ENCODE data around the gene TTC39B. TPM values are rescaled to one million over a fixed set of nuclear protein-coding genes. Genes with fewer than 3 reads are reported as not detected.

The TTC39B gene
- polyA plus RNA-seq, 4 donors: 8.2 to 9.8 (median 8.3) TPM

DNA sequence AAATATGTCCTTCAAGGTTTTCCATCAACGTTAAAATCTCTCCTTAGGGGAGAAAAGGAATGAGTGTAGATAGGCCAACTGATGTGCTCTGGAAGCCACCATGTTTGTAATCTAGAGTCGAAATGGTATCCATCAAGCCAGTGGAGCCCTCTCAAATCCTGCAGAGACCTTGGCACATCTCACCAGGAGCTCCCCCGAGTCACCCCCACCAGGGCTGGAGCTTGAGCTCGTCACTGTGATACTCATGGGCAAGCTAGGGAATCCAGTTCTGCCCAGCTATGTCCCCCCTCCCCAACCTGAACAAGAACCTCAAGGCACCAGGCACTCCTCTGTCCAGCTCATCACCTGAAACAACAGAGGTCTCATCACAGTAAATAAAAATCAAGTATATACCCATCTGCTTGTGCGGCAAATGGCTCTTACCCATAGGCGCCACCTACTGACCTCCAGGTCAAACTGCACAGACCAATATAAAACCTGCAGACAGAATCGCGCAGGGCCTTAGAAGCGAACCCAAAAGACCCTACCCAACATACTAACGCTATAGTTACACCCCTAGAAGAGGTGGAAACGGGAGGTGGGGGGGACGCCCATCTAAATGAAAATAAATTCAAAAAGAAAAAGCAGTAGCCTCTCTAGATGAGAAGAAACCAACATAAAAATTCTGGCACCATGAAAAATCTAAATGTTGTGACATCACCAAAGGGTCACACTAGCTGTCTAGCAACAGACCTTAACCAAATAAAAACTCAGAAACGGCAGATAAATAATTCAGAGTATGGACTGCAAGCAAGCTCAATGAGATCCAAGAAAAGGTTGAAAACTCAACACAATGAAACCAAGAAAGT, 75.0 kb downstream of the TTC39B start:
- no peak for DNase-seq (ENCODE audit: low read depth in 4 of 4, low spot score in 3 of 4)

DNA sequence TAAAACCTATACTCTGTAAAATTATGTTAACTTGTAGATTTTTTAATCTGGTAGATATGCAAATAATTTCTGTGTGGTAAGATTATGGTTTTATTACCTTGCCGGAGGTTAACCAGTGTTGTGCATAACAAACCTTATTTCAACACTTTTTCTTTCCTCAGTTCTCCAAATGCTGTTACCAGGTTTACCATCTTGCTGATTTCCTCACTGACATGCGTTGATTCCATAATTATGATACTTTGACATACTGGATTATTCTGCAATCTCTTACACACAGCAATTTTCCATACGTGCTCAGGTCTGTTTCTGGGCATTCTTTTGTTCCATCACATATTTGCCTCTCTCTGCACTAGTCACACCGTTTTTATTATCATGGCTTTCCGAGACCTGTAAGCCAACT, 77.6 kb downstream of the TTC39B start:
- DNase-seq (ENCODE audit: low read depth in 4 of 4, low spot score in 3 of 4): no peak

DNA sequence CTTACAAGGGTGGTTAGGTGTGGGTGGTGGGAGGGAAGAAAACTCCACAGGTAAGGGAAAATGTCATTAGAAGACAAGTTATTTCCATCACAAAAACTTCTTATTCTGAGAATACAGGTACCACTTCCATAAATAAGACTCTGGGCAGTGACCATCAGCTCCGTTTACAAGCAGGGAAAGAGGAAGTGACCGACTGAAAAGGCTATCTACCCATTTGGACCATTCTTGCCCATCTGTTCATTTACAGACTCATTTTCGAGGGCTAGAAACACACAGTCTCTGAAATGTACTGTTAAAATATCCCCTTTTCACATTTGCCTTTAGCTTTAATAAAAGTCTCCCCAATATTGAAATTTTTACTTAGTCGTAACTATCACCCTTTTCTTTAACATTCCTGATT, 79.5 kb downstream of the TTC39B start:
- DNase-seq (ENCODE audit: low read depth in 4 of 4, low spot score in 3 of 4): no peak

DNA sequence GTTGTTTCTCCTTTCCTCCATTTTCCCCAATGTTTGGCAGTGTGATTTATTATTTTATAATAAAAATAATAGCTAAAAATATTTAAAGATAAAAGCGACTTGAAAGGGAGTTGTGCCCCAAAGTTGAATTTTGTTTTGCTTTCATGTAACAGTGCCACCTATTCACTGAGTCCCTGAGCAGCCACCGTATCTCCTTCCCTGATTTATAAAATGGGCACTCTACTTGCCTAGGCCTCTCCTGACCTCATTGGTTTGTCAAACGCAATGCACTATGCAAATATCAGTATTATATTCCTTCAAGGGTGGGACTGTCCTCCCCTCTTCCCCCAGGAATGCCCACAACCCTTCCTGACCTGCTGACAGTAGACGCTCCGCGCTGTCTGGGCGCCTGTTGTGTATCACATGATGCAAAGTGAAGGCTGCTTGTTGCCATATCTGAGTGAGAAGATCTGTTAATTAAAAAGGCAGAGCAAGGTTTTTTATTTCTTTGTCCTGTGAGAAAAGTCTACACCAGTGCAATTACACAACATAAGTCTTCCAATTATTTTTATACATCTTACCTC, 81.4 kb downstream of the TTC39B start:
- no peak for DNase-seq (ENCODE audit: low read depth in 4 of 4, low spot score in 3 of 4)

DNA sequence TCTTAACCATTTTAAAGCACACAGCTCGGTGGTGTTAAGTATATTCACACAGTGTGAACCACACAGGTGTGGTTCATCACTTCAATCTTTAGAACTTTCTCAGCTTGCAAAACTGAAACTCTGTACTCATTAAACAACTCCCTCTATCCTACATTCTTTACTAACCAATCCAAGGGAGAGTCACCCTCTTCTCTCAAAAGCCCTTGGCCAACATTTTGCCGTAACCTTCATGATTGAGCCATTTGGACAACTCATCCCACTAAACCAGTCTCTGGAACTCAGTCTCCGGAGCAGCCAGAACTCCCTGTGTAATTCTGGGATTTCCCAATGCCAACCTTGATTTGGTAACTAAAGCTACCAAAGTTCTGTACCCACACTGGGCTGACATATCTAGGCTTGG, 84.7 kb downstream of the TTC39B start:
- DNase-seq (ENCODE audit: low read depth in 4 of 4, low spot score in 3 of 4): no peak

DNA sequence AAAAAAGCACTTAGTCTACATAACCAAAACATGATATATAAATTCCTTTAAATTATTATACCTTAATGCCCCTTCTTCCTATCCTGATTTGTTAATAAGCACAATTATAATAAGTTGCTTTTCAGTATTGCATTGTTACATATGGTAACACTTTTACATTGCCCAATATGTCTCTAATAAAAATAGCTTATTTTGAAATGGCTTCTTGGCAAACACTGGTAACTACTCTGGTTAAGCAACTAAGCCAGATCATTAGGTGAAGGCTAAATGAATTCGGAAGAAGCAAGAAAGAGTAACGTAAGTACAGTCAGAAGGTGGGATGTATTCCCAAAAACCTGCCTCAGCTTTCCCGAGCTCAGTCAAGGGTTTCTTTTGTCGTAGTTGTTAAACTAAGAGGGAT, 85.3 kb downstream of the TTC39B start:
- no peak for DNase-seq (ENCODE audit: low read depth in 4 of 4, low spot score in 3 of 4)

DNA sequence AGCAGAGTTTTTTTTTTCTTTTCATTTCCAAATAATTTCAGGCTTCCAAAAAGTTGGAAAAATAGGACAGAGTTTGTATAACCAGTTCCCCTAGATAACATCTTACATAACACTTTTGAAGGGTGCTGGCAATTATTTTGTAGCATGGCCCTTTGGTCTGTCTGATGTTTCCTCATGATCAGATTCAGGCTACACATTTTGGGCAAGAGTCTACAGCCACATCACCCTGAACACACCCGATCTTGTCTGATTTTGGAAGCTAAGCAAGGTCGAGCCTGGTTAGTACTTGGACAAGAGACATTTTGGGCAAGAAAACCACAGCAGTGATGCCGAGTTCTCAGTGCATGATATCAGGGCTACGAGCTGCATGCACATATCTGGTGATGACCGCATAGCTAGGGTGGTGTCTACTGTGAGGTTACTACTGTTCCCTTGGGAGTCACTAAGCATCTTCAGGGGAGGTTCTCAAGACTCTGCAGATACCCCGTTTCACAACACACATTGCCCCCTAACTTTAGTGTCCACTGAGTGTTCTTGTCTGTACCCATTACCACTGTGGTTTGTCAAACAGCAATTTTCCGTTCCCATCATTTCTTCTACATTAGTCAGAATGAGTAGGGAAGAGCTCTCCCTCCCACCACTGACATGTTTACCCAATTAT, 86.2 kb downstream of the TTC39B start:
- DNase-seq (ENCODE audit: low read depth in 4 of 4, low spot score in 3 of 4): no peak

DNA sequence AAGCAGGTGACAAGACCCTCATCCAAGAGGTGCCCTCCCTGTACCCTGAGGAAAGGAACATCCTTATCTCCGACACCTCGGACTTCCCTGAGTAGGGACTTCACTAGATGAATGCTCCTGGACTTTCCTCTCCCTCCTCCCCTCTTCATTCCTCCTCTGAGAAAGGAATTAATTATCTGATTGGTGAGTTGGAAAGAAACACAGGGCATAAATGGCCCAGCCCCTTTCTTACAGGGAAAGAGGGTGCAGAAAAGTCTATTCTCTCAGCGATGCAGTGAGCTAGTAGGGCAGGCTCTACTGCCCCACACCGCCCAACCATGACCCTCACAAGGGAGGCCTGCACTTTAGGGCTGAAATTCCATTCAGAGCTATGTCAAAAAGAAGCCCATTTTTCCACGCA, 87.5 kb downstream of the TTC39B start:
- DNase-seq (ENCODE audit: low read depth in 4 of 4, low spot score in 3 of 4): peak in 1 of 4 donors; percentile 27

DNA sequence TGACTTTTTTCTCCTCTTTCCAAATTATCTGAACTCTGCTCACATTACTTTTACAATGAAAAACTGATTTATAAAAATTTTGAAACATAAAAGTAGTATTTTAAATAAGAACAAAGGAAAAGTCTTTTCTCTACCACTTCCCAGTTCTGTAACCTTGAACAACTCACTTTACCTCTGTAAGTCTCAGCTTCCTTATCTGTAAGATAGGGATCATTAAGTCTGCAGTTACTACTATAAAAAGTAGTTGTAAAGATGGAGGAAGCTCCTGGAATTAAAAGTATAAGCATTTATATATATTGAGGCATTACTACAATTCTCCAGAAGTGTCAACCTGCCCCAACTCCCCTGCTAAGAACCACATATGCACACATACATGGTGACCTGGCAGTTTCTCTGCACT, 88.0 kb downstream of the TTC39B start:
- no peak for DNase-seq (ENCODE audit: low read depth in 4 of 4, low spot score in 3 of 4)

DNA sequence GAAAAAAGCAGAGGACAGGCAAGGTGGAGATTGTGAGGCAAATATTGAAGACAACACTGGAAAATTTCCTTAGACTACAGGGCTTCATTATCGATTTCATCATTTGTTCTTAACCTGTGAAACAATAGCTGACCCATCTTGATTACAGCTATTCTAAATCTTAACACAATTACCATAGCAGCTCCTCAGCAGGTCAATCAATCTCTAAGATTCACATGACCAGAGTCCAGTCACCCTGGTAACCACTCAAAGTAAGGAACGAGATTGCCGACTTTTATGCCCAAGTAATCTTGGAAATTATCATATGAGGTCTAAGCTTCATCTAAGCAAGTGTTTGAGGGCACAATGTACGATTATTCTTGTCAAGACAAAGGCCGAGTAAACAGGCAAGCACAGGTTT, 93.8 kb downstream of the TTC39B start:
- DNase-seq (ENCODE audit: low read depth in 4 of 4, low spot score in 3 of 4): no peak

DNA sequence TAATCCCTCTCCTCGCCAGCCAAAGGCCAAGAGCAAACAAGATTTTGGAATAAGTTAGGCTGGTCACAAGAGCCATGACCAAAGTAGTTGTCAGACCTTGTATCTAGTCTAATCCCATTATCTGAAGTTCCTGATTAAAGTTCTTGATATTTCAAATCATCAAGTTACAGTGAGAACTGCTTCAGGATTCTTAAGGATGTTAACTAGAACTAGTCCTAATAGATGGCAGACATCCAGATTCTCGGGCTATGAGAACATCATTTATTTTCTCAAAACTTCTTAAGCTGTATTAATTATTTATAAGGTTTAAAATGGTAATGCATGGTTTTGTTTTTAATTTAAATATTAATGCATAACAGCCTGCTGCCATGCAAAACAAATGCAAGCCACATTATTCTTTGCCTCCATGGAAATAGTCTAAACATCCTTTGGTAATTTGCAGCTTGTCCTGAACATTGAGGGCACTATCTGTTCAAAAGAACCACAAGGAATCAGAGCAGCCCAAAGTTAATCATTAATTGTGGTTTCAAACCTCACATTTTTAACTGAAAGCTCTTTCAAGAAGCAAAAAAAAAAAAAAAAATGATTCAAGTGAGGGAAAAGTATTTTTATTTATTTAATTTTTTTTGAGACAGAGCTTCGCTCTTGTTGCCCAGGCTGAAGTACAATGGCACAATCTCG, 95.1 kb downstream of the TTC39B start:
- DNase-seq (ENCODE audit: low read depth in 4 of 4, low spot score in 3 of 4): no peak

DNA sequence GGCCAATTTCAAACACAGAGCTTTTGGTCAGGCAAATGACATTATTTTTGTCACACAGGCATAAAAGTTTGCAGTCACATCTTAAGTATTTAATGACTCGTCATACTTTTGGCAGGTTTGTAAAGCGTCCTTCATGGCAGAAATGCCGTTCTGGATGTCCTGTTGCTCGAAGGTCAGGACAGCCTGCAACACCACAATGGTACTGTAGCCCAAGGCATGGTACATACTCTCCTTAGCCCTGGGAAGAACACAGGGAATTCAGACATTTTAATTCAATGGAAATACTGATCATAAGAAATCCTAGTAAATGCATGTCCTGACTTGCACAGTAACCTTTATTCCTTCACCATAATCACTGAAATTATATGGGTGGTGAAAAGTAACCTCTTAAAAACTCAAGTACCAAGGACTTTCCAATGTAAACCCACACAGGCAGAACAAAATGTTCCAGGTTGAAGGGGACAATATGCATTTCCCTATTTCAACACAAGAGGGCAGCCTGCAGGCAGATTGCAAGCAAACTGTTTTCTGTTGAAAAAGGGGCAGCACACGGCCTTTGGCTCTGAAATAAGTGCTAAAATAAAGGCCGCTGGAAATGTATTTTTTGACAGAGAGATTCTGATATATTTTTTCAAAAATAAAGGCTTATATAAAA, 95.7 kb downstream of the TTC39B start:
- peak; percentile 47 to 72 (median 66) for DNase-seq (ENCODE audit: low read depth in 4 of 4, low spot score in 3 of 4)

DNA sequence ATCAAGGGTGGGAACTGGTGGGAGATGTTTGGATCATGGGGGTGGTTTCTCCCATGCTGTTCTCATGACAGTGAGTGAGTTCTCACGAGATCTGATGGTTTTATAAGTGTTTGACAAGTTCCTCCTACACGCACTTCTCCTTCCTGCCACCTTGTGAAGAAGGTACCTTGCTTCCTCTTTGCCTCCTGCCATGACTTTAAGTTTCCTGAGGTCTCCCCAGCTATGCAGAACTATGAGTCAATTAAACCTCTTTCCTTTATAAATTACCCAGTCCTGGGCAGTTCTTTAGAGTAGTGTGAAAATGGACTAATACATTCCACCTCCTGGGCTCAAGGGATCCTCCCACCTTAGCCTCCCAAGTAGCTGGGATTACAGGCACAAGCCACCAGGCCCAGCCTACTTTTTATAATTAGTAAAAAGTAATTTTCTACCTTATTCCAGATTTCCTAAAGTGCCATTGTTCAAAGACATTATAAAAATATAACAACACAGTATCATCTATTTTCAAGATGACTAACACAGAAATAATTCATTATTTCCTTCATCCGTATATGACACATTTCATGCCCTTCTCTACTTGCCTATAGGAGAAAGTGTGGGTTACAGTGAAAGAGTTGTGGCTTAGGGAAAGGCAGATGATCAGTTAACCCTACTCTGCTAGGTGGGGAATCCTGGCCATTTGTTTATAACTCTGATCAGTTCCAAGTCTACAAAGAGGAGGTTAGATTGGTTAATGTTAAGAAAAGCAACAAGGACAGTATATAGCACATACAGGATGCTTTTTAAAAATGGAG, 99.9 kb downstream of the TTC39B start:
- DNase-seq (ENCODE audit: low read depth in 4 of 4, low spot score in 3 of 4): no peak

DNA sequence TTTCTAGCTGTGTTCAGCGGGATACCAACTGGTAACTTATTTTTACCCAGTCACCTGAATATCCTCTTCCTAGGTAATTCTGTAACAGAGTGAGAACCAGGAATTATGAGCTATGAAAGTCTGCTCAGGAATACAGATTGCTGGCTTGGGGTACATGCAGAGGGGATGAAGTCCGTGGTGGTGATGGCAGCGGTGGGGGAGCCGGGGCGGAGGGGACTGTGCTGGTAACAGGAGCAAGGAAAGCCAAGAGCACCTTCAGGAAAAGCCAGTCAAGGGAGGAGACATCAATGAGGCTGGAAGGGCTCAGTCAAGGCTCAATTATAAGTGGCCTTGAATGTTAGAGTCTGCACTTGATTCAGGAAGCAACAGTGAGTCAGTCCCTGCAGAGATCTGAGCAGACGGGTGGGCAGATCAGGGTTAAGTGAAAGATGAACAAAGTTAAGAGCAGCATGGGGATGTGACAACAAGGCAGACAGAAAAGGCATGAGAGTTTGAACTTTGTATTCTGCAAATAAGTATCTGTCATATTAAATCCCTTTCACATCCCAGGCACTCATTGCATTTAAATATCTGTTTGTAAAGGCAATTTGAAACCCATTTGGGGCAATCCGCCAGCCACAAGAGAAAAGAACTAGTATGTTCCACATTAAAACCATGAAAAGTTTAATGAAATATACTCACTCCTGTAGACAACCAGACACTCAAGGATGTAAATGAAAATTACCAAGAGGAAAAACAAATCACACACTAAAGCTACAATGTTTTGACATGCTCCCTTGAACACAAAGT, 101.2 kb downstream of the TTC39B start:
- DNase-seq (ENCODE audit: low read depth in 4 of 4, low spot score in 3 of 4): no peak

DNA sequence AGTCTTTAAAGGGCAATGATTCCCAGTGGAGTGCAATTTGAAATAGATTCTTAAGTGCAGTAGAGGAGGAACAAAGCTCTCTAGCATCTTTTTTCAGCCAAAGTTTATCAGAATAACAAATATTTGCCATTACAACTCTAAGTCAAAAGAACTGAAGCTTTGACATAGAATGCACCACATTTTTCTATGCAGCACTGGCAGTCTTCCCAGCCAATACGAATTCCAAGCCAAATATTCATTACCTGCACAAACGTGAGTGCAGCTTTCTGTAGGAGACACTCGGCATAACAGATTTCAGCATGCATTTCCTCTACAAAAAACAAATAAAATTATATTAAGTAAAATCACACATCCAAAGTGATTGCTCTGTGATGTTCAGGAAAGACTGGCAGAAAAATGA, 103.4 kb downstream of the TTC39B start:
- no peak for DNase-seq (ENCODE audit: low read depth in 4 of 4, low spot score in 3 of 4)

DNA sequence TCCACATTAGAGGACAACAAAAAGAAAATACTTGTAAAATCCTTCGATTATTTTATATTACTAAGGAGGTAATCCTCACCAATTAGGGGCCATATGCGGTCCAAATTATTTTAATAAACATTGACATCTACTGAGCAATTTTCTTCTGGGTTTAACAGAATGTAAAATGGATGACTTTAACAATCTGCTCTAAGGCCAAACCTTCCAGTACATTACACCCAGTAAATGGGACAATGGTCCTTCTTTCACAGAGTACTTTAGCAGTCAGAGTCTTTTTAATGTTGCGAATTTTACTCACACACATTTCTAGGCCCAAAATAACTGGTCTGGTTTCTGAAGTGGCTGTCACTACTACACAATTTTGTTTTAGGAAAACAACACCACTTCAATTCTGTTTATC, 106.9 kb downstream of the TTC39B start:
- no peak for DNase-seq (ENCODE audit: low read depth in 4 of 4, low spot score in 3 of 4)

DNA sequence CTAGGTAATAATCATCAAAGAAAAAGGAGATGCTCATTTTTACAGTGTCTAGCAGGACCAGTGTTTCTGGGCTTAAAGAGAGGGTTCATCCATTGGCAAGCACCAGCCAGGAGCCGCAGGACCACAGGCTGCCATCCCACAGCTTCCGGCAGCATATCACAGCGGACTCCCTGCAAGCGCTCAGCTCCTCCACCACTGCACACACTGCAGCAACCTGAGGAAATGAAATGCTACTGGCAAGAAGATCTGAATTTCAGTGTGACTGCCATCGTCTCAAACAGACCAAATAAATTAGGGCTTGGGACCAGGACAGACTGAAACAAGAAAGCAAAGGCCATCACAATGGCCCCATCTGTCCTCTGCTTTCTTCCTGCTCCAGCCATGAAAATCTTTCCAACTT, 114.2 kb downstream of the TTC39B start:
- DNase-seq (ENCODE audit: low read depth in 4 of 4, low spot score in 3 of 4): no peak

DNA sequence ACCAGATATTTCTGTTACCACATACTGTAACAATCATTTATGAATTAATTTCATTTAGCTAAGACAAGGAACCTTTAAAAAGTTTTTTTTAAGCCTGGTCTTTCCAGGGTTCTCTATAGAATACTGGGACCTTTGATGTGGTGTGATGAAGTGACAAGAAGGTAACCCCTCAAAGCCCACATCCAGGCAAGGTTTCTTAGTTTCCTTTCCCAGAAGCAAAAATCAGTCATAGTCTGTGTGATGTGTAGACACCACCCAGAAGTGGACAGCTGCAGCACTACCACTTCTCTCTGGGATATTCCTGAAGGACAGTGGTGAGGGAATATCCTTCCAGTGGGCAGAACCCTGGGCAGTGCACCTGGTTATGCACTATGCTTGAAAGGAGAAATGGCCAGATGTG, 115.6 kb downstream of the TTC39B start:
- DNase-seq (ENCODE audit: low read depth in 4 of 4, low spot score in 3 of 4): no peak

DNA sequence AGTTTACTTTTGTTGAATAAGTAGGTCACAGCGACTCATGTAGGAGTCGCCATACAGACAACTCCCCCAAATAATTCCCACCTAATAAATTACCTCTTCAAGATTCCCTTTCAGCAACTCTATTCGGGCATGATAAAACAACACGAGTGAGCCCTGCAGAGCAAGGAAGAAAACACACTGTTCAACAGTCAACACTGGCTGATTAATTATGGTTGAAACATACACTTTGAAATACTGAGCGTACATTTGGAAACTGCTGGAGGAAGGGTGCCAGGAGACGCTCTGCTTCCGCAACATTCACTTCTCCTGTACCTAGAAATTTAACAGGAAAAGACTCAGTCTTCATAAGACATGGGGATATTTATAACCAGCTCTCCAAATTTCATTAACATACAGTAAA, 117.5 kb downstream of the TTC39B start:
- DNase-seq (ENCODE audit: low read depth in 4 of 4, low spot score in 3 of 4): peak in 1 of 4 donors; percentile 22

Data from left renal pelvis (tissue), 4 donors.